GM21528 (cell line): Measurements from ENCODE around the gene ABHD8.

Experiments
- ATAC-seq: cut with Tn5 transposase; IDR thresholded peaks from one replicate; pipeline ENCODE4 v1.9.1; 2021; ENCODE audit warnings: mild to moderate bottlenecking, moderate library complexity; ENCODE audit not compliant: unreplicated experiment, low FRiP score

The ABHD8 gene

GRCh38 chr19:17244618-17245534 is 58.3 kb downstream of the ABHD8 start:
- no peak for ATAC-seq

DNA sequence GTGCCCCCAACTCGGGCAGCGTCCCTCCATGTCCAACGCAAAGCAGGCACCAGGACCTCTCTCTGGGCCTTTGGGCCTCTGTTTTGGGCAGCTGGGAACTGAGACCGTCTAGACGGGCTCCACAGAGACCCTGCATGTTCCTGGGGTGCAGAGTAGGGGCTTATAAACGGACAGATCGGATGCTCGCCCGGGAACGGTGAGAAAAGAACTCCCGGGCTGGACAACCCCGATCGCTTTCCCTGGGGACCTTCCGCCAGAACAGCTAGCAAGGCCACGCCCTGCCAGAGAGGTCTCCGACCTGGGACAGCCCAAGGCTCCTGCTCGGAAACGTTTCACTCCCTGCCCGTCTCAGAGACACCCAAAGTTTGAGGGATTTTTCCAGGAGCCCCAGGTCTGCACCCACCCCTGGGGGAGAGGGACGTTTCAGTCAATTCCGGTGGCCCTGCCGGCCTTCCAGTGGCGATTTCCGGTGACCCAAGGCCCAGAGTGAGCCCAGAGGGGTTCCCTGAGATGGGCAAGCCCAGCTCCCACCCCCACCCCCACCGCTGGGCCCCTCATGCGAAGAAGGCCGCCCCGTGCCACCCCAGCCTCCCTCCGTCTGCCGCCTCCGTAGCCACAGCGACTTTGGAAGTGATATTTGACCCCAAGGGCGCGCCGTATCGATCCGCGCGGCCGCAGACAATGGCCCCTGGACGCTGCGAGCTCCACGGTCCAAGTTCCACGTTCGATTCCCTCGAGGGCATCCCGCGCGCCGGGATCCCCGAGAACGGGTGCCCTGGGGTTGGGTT is 59.2 kb downstream of the ABHD8 start:
- ATAC-seq = no peak

GRCh38 chr19:17243211-17243829 is 59.9 kb downstream of the ABHD8 start:
- no peak for ATAC-seq

- no peak for ATAC-seq
Measured at GRCh38 chr19:17242431-17243208, 60.6 kb downstream of the ABHD8 start.
